ENCODE measurements around the gene PLPPR3. TPM values are rescaled to one million over a fixed set of nuclear protein-coding genes. Genes with fewer than 3 reads are reported as not detected.

Gene PLPPR3
- total RNA-seq, 2 donors from 2014 or later, result 0.27 to 20.3 TPM

GRCh38 chr19:810883-811489, 10.8 kb downstream of the PLPPR3 start:
- Histone ChIP-seq H3K4me3 (no peak overlapping the region), H3K27me3 (replicated peaks; ENCODE audit: insufficient read depth) (no peaks in the 10 kb centered on the region), H3K27ac (no peak overlapping the region), H3K4me1 (replicated peaks) (no peaks in the 10 kb centered on the region), H3K36me3 (peaks cover 31 to 44% of the 10 kb centered on the region in 2 donors), H3K9me3 (no peaks in the 10 kb centered on the region)
- no peak for DNase-seq (ENCODE audit: low spot score)
- TF ChIP-seq CTCF (IDR thresholded peaks at IDR 0.05), result no peak
- TF ChIP-seq POLR2A (IDR thresholded peaks at IDR 0.05), result no peak
- no peak for TF ChIP-seq POLR2AphosphoS5 (IDR thresholded peaks at IDR 0.05)
- WGBS, result 80% methylated on average over 25 of the region's 25 CpGs
- intact Hi-C loops (cut with DNase I), result no loop called here

- intact Hi-C loops (cut with DNase I), result no loop called here
- Histone ChIP-seq H3K27me3 (replicated peaks; ENCODE audit: insufficient read depth) (no peaks in the 10 kb centered on the region), H3K9me3 (no peaks in the 10 kb centered on the region), H3K27ac (no peak overlapping the region), H3K4me1 (replicated peaks) (no peaks in the 10 kb centered on the region), H3K4me3 (no peak overlapping the region), H3K36me3 (peaks cover 38 to 51% of the 10 kb centered on the region in 2 donors)
- DNase-seq (ENCODE audit: low spot score), result no peak
- TF ChIP-seq POLR2AphosphoS5 (IDR thresholded peaks at IDR 0.05), result no peak
- TF ChIP-seq POLR2A (IDR thresholded peaks at IDR 0.05), result no peak
- TF ChIP-seq CTCF (IDR thresholded peaks at IDR 0.05), result no peak
- WGBS, result 81% methylated on average over 30 of the region's 30 CpGs
Measured at GRCh38 chr19:810077-810855, 11.5 kb downstream of the PLPPR3 start.

GRCh38 chr19:808423-808775, 13.4 kb downstream of the PLPPR3 start:
- Histone ChIP-seq H3K36me3 (peaks cover 49 to 68% of the 10 kb centered on the region in 2 donors), H3K4me3 (no peak overlapping the region), H3K9me3 (no peaks in the 10 kb centered on the region), H3K27ac (no peak overlapping the region), H3K27me3 (replicated peaks; ENCODE audit: insufficient read depth) (no peaks in the 10 kb centered on the region), H3K4me1 (replicated peaks) (peaks cover under 1% of the 10 kb centered on the region)
- no peak for DNase-seq (ENCODE audit: low spot score)
- intact Hi-C loops (cut with DNase I), result no loop called here
- 91% methylated on average over 26 of the region's 26 CpGs for WGBS
- no peak for TF ChIP-seq POLR2AphosphoS5 (IDR thresholded peaks at IDR 0.05)
- no peak for TF ChIP-seq POLR2A (IDR thresholded peaks at IDR 0.05)
- TF ChIP-seq CTCF (IDR thresholded peaks at IDR 0.05), result no peak

GRCh38 chr19:807627-808422, 13.9 kb downstream of the PLPPR3 start:
- intact Hi-C loops (cut with DNase I), result no loop called here
- WGBS, result 87% methylated on average over 41 of the region's 44 CpGs

More at GRCh38 chr19:807627-808422, 13.9 kb downstream of the PLPPR3 start:
- Histone ChIP-seq H3K27ac (no peak overlapping the region), H3K4me1 (replicated peaks) (peaks cover 6% of the 10 kb centered on the region), H3K36me3 (peaks cover 49 to 68% of the 10 kb centered on the region in 2 donors), H3K27me3 (replicated peaks; ENCODE audit: insufficient read depth) (no peaks in the 10 kb centered on the region), H3K4me3 (no peak overlapping the region), H3K9me3 (no peaks in the 10 kb centered on the region)
- TF ChIP-seq CTCF (IDR thresholded peaks at IDR 0.05), result no peak
- no peak for TF ChIP-seq POLR2AphosphoS5 (IDR thresholded peaks at IDR 0.05)
- TF ChIP-seq POLR2A (IDR thresholded peaks at IDR 0.05), result no peak
- DNase-seq (ENCODE audit: low spot score), result no peak
